ENCODE results near the gene UCN3. TPM values are rescaled to one million over a fixed set of nuclear protein-coding genes. Genes with fewer than 3 reads are reported as not detected.

Gene UCN3
- total RNA-seq, 6 experiments from 2014 or later = not detected

- H3K4me1 Mint-ChIP-seq (ENCODE audit: low read depth) = no peaks in the 10 kb centered on the region
- H3K27me3 Mint-ChIP-seq (ENCODE audit: insufficient read depth) = peaks cover 43% of the 10 kb centered on the region
- no peaks in the 10 kb centered on the region for H3K36me3 Mint-ChIP-seq (ENCODE audit: low read depth)
These were observed 392 bp upstream of the UCN3 start for GRCh38 chr10:5364374-5364773.

GRCh38 chr10:5365928-5366327 lies 1.2 kb downstream of the UCN3 start:
- Mint-ChIP-seq H3K4me3 (no peak overlapping the region), H3K36me3 (ENCODE audit: low read depth) (no peaks in the 10 kb centered on the region), H3K27me3 (ENCODE audit: insufficient read depth) (peaks cover 38% of the 10 kb centered on the region), H3K27ac (no peak overlapping the region), H3K9me3 (peaks cover 6% of the 10 kb centered on the region; the same call in 1 of the 2 replicates), H3K4me1 (ENCODE audit: low read depth) (no peaks in the 10 kb centered on the region)
- TF ChIP-seq CTCF (IDR thresholded peaks at IDR 0.05) = no peak
- no peak for DNase-seq

More at GRCh38 chr10:5364374-5364773, 392 bp upstream of the UCN3 start:
- TF ChIP-seq CTCF (IDR thresholded peaks at IDR 0.05) = no peak
- H3K9me3 Mint-ChIP-seq = no peaks in the 10 kb centered on the region
- no peak overlapping the region for H3K27ac Mint-ChIP-seq
- H3K4me3 Mint-ChIP-seq = no peak overlapping the region
- no peak for DNase-seq

DNA sequence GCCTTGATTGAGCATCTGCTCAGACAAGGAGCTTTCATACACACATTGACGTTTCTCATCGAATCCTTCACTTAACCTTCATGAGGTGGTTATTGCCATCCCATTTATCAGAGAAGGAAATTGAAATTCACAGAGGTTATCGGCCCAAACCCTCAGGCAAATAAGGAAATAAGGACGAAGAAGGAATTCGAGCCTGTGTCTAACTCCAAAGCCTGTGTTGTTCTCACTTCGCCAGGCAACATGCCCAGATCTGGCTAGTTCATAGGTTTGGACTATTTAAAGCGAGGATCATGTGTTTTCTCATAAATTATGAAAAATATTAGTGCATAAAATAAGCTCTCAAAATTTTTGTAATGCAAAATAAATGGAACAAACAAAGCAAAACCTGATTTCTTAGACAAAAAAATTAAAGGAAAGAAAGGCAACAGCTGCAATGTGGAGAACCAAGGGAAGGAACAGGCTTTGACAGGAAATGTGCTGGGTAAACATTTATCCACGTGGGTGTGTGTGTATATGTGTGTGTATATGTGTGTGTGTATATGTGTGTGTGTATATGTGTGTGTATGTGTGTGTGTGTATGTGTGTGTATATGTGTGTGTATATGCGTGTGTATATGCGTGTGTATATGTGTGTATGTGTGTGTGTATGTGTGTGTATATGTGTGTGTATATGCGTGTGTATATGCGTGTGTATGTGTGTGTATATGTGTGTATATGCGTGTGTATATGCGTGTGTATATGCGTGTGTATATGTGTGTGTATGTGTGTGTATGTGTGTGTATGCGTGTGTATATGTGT lies 4.8 kb downstream of the UCN3 start:
- DNase-seq = no peak
- Mint-ChIP-seq H3K27me3 (ENCODE audit: insufficient read depth) (peaks cover 39% of the 10 kb centered on the region), H3K4me3 (no peak overlapping the region), H3K4me1 (ENCODE audit: low read depth) (no peaks in the 10 kb centered on the region), H3K27ac (no peak overlapping the region), H3K9me3 (peaks cover 8% of the 10 kb centered on the region; the same call in 1 of the 2 replicates), H3K36me3 (ENCODE audit: low read depth) (no peaks in the 10 kb centered on the region)
- TF ChIP-seq CTCF (IDR thresholded peaks at IDR 0.05) = no peak

- Mint-ChIP-seq H3K4me1 (ENCODE audit: low read depth) (no peaks in the 10 kb centered on the region), H3K27me3 (ENCODE audit: insufficient read depth) (peaks cover 32% of the 10 kb centered on the region), H3K27ac (no peak overlapping the region), H3K4me3 (no peak overlapping the region), H3K9me3 (peaks cover 8% of the 10 kb centered on the region; the same call in 1 of the 2 replicates), H3K36me3 (ENCODE audit: low read depth) (no peaks in the 10 kb centered on the region)
- no peak for TF ChIP-seq CTCF (IDR thresholded peaks at IDR 0.05)
- DNase-seq = no peak
These were observed 6.0 kb downstream of the UCN3 start for GRCh38 chr10:5370493-5371352.

DNA sequence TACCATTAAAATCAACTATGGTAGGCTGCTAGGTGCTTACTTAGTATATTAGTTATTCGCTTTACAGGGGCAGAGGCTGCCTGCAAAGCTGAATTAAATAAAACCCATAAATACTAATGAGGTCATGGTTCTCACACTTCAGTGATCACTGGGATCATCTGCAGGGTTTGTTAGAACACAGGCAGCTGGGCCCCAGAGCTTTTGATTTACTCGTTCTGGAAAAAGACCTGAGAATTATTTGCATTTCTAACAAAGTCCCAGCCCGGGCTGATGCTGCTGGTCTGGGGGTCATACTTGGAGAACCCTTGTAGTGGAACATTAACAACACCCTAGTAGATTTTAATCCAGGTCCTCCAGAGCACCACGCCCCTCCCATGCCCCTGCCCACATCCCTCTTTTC lies 8.5 kb downstream of the UCN3 start:
- Mint-ChIP-seq H3K9me3 (peaks cover 8% of the 10 kb centered on the region; the same call in 1 of the 2 replicates), H3K4me3 (no peak overlapping the region), H3K27me3 (ENCODE audit: insufficient read depth) (peaks cover 19% of the 10 kb centered on the region), H3K36me3 (ENCODE audit: low read depth) (no peaks in the 10 kb centered on the region), H3K4me1 (ENCODE audit: low read depth) (no peaks in the 10 kb centered on the region), H3K27ac (no peak overlapping the region)
- no peak for TF ChIP-seq CTCF (IDR thresholded peaks at IDR 0.05)
- DNase-seq = no peak
